ENCODE results near the gene TMEM192.
A peak's percentile ranks its signal among the peaks of the same experiment; 100 is the strongest.

Gene TMEM192

GRCh38 chr4:165112368-165113121 lies at the start of gene TMEM192:
TSS of gene TMEM192 (minus strand) at chr4:165112860. CDS start at chr4:165112773, 87 bp downstream.
- peaks cover 11% of the 10 kb centered on the region for H3K79me2 ChIP-seq (ENCODE audit: insufficient read depth, low read depth)
- H3K4me2 ChIP-seq, result peak within 1 kb of the TSS; percentile 93
- no peak within 1 kb of the TSS for H3K4me3 ChIP-seq (IDR thresholded peaks at IDR 0.05; ENCODE audit: insufficient read depth, low read depth, low read length)
- TF ChIP-seq CTCF (conservative IDR thresholded peaks at IDR 0.05; ENCODE audit: low read depth, low read length), result no peak
- H2AFZ ChIP-seq (ENCODE audit: low read depth), result peak within 1 kb of the TSS; percentile 96
- H3K27me3 ChIP-seq (ENCODE audit: insufficient read depth, low read depth), result peaks cover 23% of the 10 kb centered on the region
- no peaks in the 10 kb centered on the region for H3K36me3 ChIP-seq (ENCODE audit: insufficient read depth)
- H3K4me1 ChIP-seq (ENCODE audit: low read depth, poor library complexity, severe bottlenecking), result peaks cover 27% of the 10 kb centered on the region
- peak within 1 kb of the TSS; percentile 93 for H3K9ac ChIP-seq
- peak within 1 kb of the TSS; percentile 59 for H3K27ac ChIP-seq
- H4K20me1 ChIP-seq (ENCODE audit: insufficient read depth), result no peaks in the 10 kb centered on the region

- no peak overlapping the region for H3K9ac ChIP-seq
- TF ChIP-seq CTCF (conservative IDR thresholded peaks at IDR 0.05; ENCODE audit: low read depth, low read length), result no peak
- no peaks in the 10 kb centered on the region for H3K79me2 ChIP-seq (ENCODE audit: insufficient read depth, low read depth)
- H3K4me1 ChIP-seq (ENCODE audit: low read depth, poor library complexity, severe bottlenecking), result no peaks in the 10 kb centered on the region
- H3K27ac ChIP-seq, result no peak overlapping the region
- no peaks in the 10 kb centered on the region for H3K36me3 ChIP-seq (ENCODE audit: insufficient read depth)
- H3K4me2 ChIP-seq, result no peak overlapping the region
- H2AFZ ChIP-seq (ENCODE audit: low read depth), result no peak overlapping the region
- no peaks in the 10 kb centered on the region for H4K20me1 ChIP-seq (ENCODE audit: insufficient read depth)
- H3K4me3 ChIP-seq (IDR thresholded peaks at IDR 0.05; ENCODE audit: insufficient read depth, low read depth, low read length), result no peak overlapping the region
- no peaks in the 10 kb centered on the region for H3K27me3 ChIP-seq (ENCODE audit: insufficient read depth, low read depth)
Measured at GRCh38 chr4:165158762-165159161, 46.1 kb upstream of the TMEM192 start.

- H3K36me3 ChIP-seq (ENCODE audit: insufficient read depth), result no peaks in the 10 kb centered on the region
- no peak overlapping the region for H3K4me3 ChIP-seq (IDR thresholded peaks at IDR 0.05; ENCODE audit: insufficient read depth, low read depth, low read length)
- no peaks in the 10 kb centered on the region for H3K27me3 ChIP-seq (ENCODE audit: insufficient read depth, low read depth)
- H3K27ac ChIP-seq, result no peak overlapping the region
- no peaks in the 10 kb centered on the region for H4K20me1 ChIP-seq (ENCODE audit: insufficient read depth)
- H3K4me1 ChIP-seq (ENCODE audit: low read depth, poor library complexity, severe bottlenecking), result no peaks in the 10 kb centered on the region
- H3K4me2 ChIP-seq, result no peak overlapping the region
- TF ChIP-seq CTCF (conservative IDR thresholded peaks at IDR 0.05; ENCODE audit: low read depth, low read length), result no peak
- H3K79me2 ChIP-seq (ENCODE audit: insufficient read depth, low read depth), result no peaks in the 10 kb centered on the region
- H2AFZ ChIP-seq (ENCODE audit: low read depth), result no peak overlapping the region
- no peak overlapping the region for H3K9ac ChIP-seq
Measured at GRCh38 chr4:165156906-165157305, 44.2 kb upstream of the TMEM192 start.

- H3K36me3 ChIP-seq (ENCODE audit: insufficient read depth), result no peaks in the 10 kb centered on the region
- H3K4me2 ChIP-seq, result no peak overlapping the region
- no peak overlapping the region for H2AFZ ChIP-seq (ENCODE audit: low read depth)
- no peak overlapping the region for H3K9ac ChIP-seq
- no peaks in the 10 kb centered on the region for H4K20me1 ChIP-seq (ENCODE audit: insufficient read depth)
- H3K4me3 ChIP-seq (IDR thresholded peaks at IDR 0.05; ENCODE audit: insufficient read depth, low read depth, low read length), result no peak overlapping the region
- no peaks in the 10 kb centered on the region for H3K27me3 ChIP-seq (ENCODE audit: insufficient read depth, low read depth)
- no peaks in the 10 kb centered on the region for H3K79me2 ChIP-seq (ENCODE audit: insufficient read depth, low read depth)
- TF ChIP-seq CTCF (conservative IDR thresholded peaks at IDR 0.05; ENCODE audit: low read depth, low read length), result no peak
- H3K27ac ChIP-seq, result no peak overlapping the region
- no peaks in the 10 kb centered on the region for H3K4me1 ChIP-seq (ENCODE audit: low read depth, poor library complexity, severe bottlenecking)
Measured at GRCh38 chr4:165154482-165154881, 41.8 kb upstream of the TMEM192 start.
